Loucy (cell line): ENCODE data around the gene HOXB7.

Experiments
- EZH2phosphoT487 ChIP-seq: fragments of 200-600 bp; IDR thresholded peaks from 2 replicates; pipeline ENCODE4 v1.6.1; 2018; ENCODE audit warnings: antibody characterized with exemption, mild to moderate bottlenecking, moderate library complexity, borderline replicate concordance
- TF ChIP-seq, protein P1 (sequence below): fragments of 200-600 bp; sonication (generic); conservative IDR thresholded peaks from 2 replicates; pipeline ENCODE4 v1.5.1; 2014; ENCODE audit warnings: mild to moderate bottlenecking, antibody characterized with exemption, low read length

DNA sequence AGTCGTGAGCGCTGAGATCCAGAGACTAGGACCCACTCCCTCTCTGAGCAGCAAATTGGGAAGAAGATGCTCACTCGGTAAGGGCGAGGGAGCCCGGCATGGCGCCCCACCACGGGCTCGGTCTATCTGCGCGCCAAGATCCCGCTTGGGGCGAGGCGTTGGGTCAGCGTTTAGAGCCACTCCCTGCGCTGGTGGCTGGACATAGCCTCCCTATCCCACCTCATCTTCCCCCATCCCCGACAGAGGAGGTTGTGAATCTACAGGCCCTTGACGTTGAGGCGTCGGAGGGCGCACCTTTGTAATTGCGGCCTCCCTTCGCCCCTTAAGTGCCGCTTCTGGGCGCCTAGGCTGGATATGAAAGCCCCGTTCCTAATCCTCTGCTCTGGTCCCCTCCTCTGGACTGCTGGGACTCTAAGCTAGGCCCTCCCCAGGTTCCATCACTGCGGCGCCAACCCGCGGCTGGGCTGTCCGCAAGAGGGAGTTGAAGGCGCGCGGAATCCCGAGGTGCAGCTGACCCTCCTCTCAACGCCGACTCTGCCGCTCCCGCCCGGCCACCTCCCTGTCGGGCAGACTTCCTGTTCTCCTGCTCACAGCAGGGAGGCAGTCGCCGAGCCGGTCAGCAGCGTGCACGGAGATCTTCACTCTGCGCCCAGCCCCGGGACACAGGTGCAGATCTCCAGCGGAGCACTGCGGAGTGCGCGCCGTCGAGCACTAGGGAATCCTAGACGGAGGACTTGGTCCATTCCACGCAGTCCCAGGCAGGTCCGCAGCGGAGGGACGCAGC, 31.4 kb upstream of the HOXB7 start:
- TF ChIP-seq, protein P1, sequence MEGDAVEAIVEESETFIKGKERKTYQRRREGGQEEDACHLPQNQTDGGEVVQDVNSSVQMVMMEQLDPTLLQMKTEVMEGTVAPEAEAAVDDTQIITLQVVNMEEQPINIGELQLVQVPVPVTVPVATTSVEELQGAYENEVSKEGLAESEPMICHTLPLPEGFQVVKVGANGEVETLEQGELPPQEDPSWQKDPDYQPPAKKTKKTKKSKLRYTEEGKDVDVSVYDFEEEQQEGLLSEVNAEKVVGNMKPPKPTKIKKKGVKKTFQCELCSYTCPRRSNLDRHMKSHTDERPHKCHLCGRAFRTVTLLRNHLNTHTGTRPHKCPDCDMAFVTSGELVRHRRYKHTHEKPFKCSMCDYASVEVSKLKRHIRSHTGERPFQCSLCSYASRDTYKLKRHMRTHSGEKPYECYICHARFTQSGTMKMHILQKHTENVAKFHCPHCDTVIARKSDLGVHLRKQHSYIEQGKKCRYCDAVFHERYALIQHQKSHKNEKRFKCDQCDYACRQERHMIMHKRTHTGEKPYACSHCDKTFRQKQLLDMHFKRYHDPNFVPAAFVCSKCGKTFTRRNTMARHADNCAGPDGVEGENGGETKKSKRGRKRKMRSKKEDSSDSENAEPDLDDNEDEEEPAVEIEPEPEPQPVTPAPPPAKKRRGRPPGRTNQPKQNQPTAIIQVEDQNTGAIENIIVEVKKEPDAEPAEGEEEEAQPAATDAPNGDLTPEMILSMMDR = 0 out of 2 replicates have a peak, but pooled peaks have one; percentile 12
- TF ChIP-seq EZH2phosphoT487 = no peak
